ENCODE data around the gene LYPD5. TPM values are rescaled to one million over a fixed set of nuclear protein-coding genes. Genes with fewer than 3 reads are reported as not detected.

The LYPD5 gene
- total and polyA plus RNA-seq, 2 of the 13 experiments (the other 11 are each of a cell fraction or from before 2014, with no cell fraction given), result not detected

DNA sequence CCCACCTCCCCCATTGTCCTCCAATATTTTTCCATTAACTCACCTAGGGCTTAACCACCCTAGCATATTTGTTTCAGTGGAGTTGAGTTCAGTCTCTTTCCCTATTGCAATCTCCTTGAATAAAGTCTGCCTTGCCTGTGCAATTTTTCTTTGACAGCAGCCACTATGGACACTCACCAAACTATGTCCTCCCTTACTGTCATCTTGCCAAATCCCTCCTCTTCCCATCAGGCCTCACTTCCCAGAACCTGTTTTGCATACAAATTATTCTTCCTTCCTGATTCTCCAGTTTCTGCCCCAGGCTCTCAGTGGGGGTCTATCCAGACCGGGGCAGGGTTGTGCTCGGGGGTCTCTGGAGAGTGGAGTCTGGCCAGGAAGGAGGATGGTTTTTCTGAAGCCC is 2.2 kb upstream of the LYPD5 start:
- H3K27ac ChIP-seq (ENCODE audit: extremely low read length, insufficient read depth, low read length), result no peak overlapping the region
- H3K4me2 ChIP-seq (ENCODE audit: low read depth, low read length), result no peak overlapping the region
- H3K4me3 ChIP-seq (replicated peaks in 1 of 3; ENCODE audit: insufficient read depth in 1 of 3, low read depth in 2 of 3, low read length in 3 of 3), result no peak overlapping the region
- H3K9ac ChIP-seq (ENCODE audit: insufficient read depth, low read depth, low read length), result no peak overlapping the region
- FAIRE-seq (no peak), ATAC-seq (no peak), DNase-seq (ENCODE audit: low spot score) (no peak)
- no peaks in the 10 kb centered on the region for H3K79me2 ChIP-seq (ENCODE audit: insufficient read depth, low read length)
- TF ChIP-seq, protein P1, sequence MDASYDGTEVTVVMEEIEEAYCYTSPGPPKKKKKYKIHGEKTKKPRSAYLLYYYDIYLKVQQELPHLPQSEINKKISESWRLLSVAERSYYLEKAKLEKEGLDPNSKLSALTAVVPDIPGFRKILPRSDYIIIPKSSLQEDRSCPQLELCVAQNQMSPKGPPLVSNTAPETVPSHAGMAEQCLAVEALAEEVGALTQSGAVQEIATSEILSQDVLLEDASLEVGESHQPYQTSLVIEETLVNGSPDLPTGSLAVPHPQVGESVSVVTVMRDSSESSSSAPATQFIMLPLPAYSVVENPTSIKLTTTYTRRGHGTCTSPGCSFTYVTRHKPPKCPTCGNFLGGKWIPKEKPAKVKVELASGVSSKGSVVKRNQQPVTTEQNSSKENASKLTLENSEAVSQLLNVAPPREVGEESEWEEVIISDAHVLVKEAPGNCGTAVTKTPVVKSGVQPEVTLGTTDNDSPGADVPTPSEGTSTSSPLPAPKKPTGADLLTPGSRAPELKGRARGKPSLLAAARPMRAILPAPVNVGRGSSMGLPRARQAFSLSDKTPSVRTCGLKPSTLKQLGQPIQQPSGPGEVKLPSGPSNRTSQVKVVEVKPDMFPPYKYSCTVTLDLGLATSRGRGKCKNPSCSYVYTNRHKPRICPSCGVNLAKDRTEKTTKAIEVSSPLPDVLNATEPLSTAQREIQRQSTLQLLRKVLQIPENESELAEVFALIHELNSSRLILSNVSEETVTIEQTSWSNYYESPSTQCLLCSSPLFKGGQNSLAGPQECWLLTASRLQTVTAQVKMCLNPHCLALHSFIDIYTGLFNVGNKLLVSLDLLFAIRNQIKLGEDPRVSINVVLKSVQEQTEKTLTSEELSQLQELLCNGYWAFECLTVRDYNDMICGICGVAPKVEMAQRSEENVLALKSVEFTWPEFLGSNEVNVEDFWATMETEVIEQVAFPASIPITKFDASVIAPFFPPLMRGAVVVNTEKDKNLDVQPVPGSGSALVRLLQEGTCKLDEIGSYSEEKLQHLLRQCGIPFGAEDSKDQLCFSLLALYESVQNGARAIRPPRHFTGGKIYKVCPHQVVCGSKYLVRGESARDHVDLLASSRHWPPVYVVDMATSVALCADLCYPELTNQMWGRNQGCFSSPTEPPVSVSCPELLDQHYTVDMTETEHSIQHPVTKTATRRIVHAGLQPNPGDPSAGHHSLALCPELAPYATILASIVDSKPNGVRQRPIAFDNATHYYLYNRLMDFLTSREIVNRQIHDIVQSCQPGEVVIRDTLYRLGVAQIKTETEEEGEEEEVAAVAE (CRISPR knock-in tag; IDR thresholded peaks at IDR 0.05; ENCODE audit: borderline replicate concordance), result no peak
- TF ChIP-seq ZNF446 (CRISPR knock-in tag; IDR thresholded peaks at IDR 0.05) (no peak), ISX (CRISPR knock-in tag; conservative IDR thresholded peaks at IDR 0.05) (no peak), ZC3H13 (CRISPR knock-in tag; IDR thresholded peaks at IDR 0.05) (no peak), ZNF772 (CRISPR knock-in tag; IDR thresholded peaks at IDR 0.05) (no peak), ZC3H4 (CRISPR knock-in tag; IDR thresholded peaks at IDR 0.05; ENCODE audit: borderline replicate concordance) (no peak), THRA (CRISPR knock-in tag; IDR thresholded peaks at IDR 0.05; ENCODE audit: borderline replicate concordance) (no peak), HIVEP1 (CRISPR knock-in tag; IDR thresholded peaks at IDR 0.05) (no peak), TGIF2 (CRISPR knock-in tag; IDR thresholded peaks at IDR 0.05) (no peak)
- TF ChIP-seq, protein P2, sequence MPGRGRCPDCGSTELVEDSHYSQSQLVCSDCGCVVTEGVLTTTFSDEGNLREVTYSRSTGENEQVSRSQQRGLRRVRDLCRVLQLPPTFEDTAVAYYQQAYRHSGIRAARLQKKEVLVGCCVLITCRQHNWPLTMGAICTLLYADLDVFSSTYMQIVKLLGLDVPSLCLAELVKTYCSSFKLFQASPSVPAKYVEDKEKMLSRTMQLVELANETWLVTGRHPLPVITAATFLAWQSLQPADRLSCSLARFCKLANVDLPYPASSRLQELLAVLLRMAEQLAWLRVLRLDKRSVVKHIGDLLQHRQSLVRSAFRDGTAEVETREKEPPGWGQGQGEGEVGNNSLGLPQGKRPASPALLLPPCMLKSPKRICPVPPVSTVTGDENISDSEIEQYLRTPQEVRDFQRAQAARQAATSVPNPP (CRISPR knock-in tag; IDR thresholded peaks at IDR 0.05), result no peak
- no peaks in the 10 kb centered on the region for H3K9me3 ChIP-seq (ENCODE audit: low read length)
- intact Hi-C loops (cut with micrococcal nuclease; ENCODE audit: unreplicated experiment) (no loop called here), in situ Hi-C loops (cut with HindIII; ENCODE audit: extremely low pct_ligation_motif_present, low pct_unique_long_range_greater_than_20kb) (no loop called here)
- WGBS (ENCODE audit: low lambda C conversion rate), result 8% methylated on average over 2 of the region's 2 CpGs
- no peaks in the 10 kb centered on the region for H3K36me3 ChIP-seq (replicated peaks in 1 of 2; ENCODE audit: control insufficient read depth in 1 of 2, insufficient read depth in 2 of 2, low read length in 2 of 2)
- H3K27me3 ChIP-seq (ENCODE audit: control insufficient read depth in 1 of 2, insufficient read depth in 2 of 2, low read length in 2 of 2), result peaks cover 0 to 2% of the 10 kb centered on the region in 2 experiments; a peak in 2 of 5 replicates
- ChIA-PET CTCF (ENCODE audit: low intra/inter-chr PET ratio, low total read pairs) (no interaction called here), POLR2A (no interaction called here)
- no TSS peak for BruUV-seq (replicated peaks)
- H4K20me1 ChIP-seq (ENCODE audit: insufficient read depth, low read length), result no peaks in the 10 kb centered on the region
- H2AFZ ChIP-seq (ENCODE audit: low read length), result no peak overlapping the region
- H3K4me1 ChIP-seq (ENCODE audit: insufficient read depth, low read length), result no peaks in the 10 kb centered on the region

All from HepG2 (cell line).